ENCODE measurements around the gene TBC1D1. TPM values are rescaled to one million over a fixed set of nuclear protein-coding genes. Genes with fewer than 3 reads are reported as not detected.
"Not testable (repeated sequence)": the region's sequence is repeated elsewhere in the genome, so short reads cannot be mapped to it uniquely, and the experiment has no call there.

Gene TBC1D1
- total RNA-seq, 1 experiment from 2014 or later, result 102 TPM

GRCh38 chr4:37902738-37903693 lies 12.1 kb downstream of the TBC1D1 start:
- H3K4me3 ChIP-seq (ENCODE audit: insufficient read depth, low read depth, low read length), result no peak overlapping the region

GRCh38 chr4:37903901-37904300 lies 13.0 kb downstream of the TBC1D1 start:
- no peak for DNase-seq
- no peak overlapping the region for H3K4me3 ChIP-seq (ENCODE audit: insufficient read depth, low read depth, low read length)

More at GRCh38 chr4:37902738-37903693, 12.1 kb downstream of the TBC1D1 start:
- Histone ChIP-seq H3K27me3 (ENCODE audit: control insufficient read depth, insufficient read depth, low read length) (no peaks in the 10 kb centered on the region), H3K36me3 (replicated peaks; ENCODE audit: control insufficient read depth, insufficient read depth, low read length) (no peaks in the 10 kb centered on the region)
- DNase-seq, result no peak

GRCh38 chr4:37904824-37905223 lies 13.9 kb downstream of the TBC1D1 start:
- no peaks in the 10 kb centered on the region for H3K36me3 ChIP-seq (replicated peaks; ENCODE audit: control insufficient read depth, insufficient read depth, low read length)
- DNase-seq, result no peak
- H3K4me3 ChIP-seq (ENCODE audit: insufficient read depth, low read depth, low read length), result no peak overlapping the region
- H3K27me3 ChIP-seq (ENCODE audit: control insufficient read depth, insufficient read depth, low read length), result no peaks in the 10 kb centered on the region

More at GRCh38 chr4:37903901-37904300, 13.0 kb downstream of the TBC1D1 start:
- Histone ChIP-seq H3K36me3 (replicated peaks; ENCODE audit: control insufficient read depth, insufficient read depth, low read length) (no peaks in the 10 kb centered on the region), H3K27me3 (ENCODE audit: control insufficient read depth, insufficient read depth, low read length) (no peaks in the 10 kb centered on the region)

- Histone ChIP-seq H3K27me3 (ENCODE audit: control insufficient read depth, insufficient read depth, low read length) (no peaks in the 10 kb centered on the region), H3K36me3 (replicated peaks; ENCODE audit: control insufficient read depth, insufficient read depth, low read length) (no peaks in the 10 kb centered on the region), H3K4me3 (ENCODE audit: insufficient read depth, low read depth, low read length) (no peak overlapping the region)
- no peak for DNase-seq
These were observed 14.8 kb downstream of the TBC1D1 start for GRCh38 chr4:37905533-37906169.

GRCh38 chr4:37908488-37909331 lies 17.8 kb downstream of the TBC1D1 start:
- no peak for DNase-seq
- H3K27me3 ChIP-seq (ENCODE audit: control insufficient read depth, insufficient read depth, low read length), result no peaks in the 10 kb centered on the region
- no peak overlapping the region for H3K4me3 ChIP-seq (ENCODE audit: insufficient read depth, low read depth, low read length)
- no peaks in the 10 kb centered on the region for H3K36me3 ChIP-seq (replicated peaks; ENCODE audit: control insufficient read depth, insufficient read depth, low read length)

GRCh38 chr4:37909332-37910090 lies 18.6 kb downstream of the TBC1D1 start:
- H3K27me3 ChIP-seq (ENCODE audit: control insufficient read depth, insufficient read depth, low read length), result no peaks in the 10 kb centered on the region
- H3K4me3 ChIP-seq (ENCODE audit: insufficient read depth, low read depth, low read length), result no peak overlapping the region
- no peaks in the 10 kb centered on the region for H3K36me3 ChIP-seq (replicated peaks; ENCODE audit: control insufficient read depth, insufficient read depth, low read length)
- no peak for DNase-seq

GRCh38 chr4:37910091-37910486 lies 19.2 kb downstream of the TBC1D1 start:
- Histone ChIP-seq H3K27me3 (ENCODE audit: control insufficient read depth, insufficient read depth, low read length) (no peaks in the 10 kb centered on the region), H3K4me3 (ENCODE audit: insufficient read depth, low read depth, low read length) (no peak overlapping the region), H3K36me3 (replicated peaks; ENCODE audit: control insufficient read depth, insufficient read depth, low read length) (no peaks in the 10 kb centered on the region)
- DNase-seq, result no peak

GRCh38 chr4:37914539-37914938 lies 23.7 kb downstream of the TBC1D1 start:
- DNase-seq, result no peak
- H3K27me3 ChIP-seq (ENCODE audit: control insufficient read depth, insufficient read depth, low read length), result no peaks in the 10 kb centered on the region
- no peak overlapping the region for H3K4me3 ChIP-seq (ENCODE audit: insufficient read depth, low read depth, low read length)
- no peaks in the 10 kb centered on the region for H3K36me3 ChIP-seq (replicated peaks; ENCODE audit: control insufficient read depth, insufficient read depth, low read length)

GRCh38 chr4:37917388-37917787 lies 26.5 kb downstream of the TBC1D1 start:
- H3K27me3 ChIP-seq (ENCODE audit: control insufficient read depth, insufficient read depth, low read length), result no peaks in the 10 kb centered on the region
- no peaks in the 10 kb centered on the region for H3K36me3 ChIP-seq (replicated peaks; ENCODE audit: control insufficient read depth, insufficient read depth, low read length)
- DNase-seq, result no peak
- no peak overlapping the region for H3K4me3 ChIP-seq (ENCODE audit: insufficient read depth, low read depth, low read length)

- H3K36me3 ChIP-seq (replicated peaks; ENCODE audit: control insufficient read depth, insufficient read depth, low read length), result no peaks in the 10 kb centered on the region
- no peak for DNase-seq
These were observed 27.8 kb downstream of the TBC1D1 start for GRCh38 chr4:37918653-37919052.

GRCh38 chr4:37922328-37922727 lies 31.4 kb downstream of the TBC1D1 start:
- Histone ChIP-seq H3K36me3 (replicated peaks; ENCODE audit: control insufficient read depth, insufficient read depth, low read length) (no peaks in the 10 kb centered on the region), H3K27me3 (ENCODE audit: control insufficient read depth, insufficient read depth, low read length) (no peaks in the 10 kb centered on the region), H3K4me3 (ENCODE audit: insufficient read depth, low read depth, low read length) (no peak overlapping the region)
- no peak for DNase-seq

More at GRCh38 chr4:37918653-37919052, 27.8 kb downstream of the TBC1D1 start:
- H3K27me3 ChIP-seq (ENCODE audit: control insufficient read depth, insufficient read depth, low read length), result no peaks in the 10 kb centered on the region
- H3K4me3 ChIP-seq (ENCODE audit: insufficient read depth, low read depth, low read length), result no peak overlapping the region

- H3K36me3 ChIP-seq (replicated peaks; ENCODE audit: control insufficient read depth, insufficient read depth, low read length); DNase-seq; H3K27me3 ChIP-seq (ENCODE audit: control insufficient read depth, insufficient read depth, low read length); H3K4me3 ChIP-seq (ENCODE audit: insufficient read depth, low read depth, low read length): not testable (repeated sequence)
These were observed 32.2 kb downstream of the TBC1D1 start for GRCh38 chr4:37923089-37923488.

GRCh38 chr4:37924946-37925345 lies 34.1 kb downstream of the TBC1D1 start:
- Histone ChIP-seq H3K4me3 (ENCODE audit: insufficient read depth, low read depth, low read length) (no peak overlapping the region), H3K36me3 (replicated peaks; ENCODE audit: control insufficient read depth, insufficient read depth, low read length) (no peaks in the 10 kb centered on the region), H3K27me3 (ENCODE audit: control insufficient read depth, insufficient read depth, low read length) (no peaks in the 10 kb centered on the region)
- DNase-seq, result no peak

GRCh38 chr4:37927434-37927833 lies 36.5 kb downstream of the TBC1D1 start:
- Histone ChIP-seq H3K27me3 (ENCODE audit: control insufficient read depth, insufficient read depth, low read length) (no peaks in the 10 kb centered on the region), H3K4me3 (ENCODE audit: insufficient read depth, low read depth, low read length) (no peak overlapping the region), H3K36me3 (replicated peaks; ENCODE audit: control insufficient read depth, insufficient read depth, low read length) (no peaks in the 10 kb centered on the region)
- no peak for DNase-seq

Data from H7 (cell line).